ENCODE results near the gene SZT2.

Gene SZT2

GRCh38 chr1:43441166-43441893 is 51.6 kb downstream of the SZT2 start:
- Histone ChIP-seq H3K9ac (ENCODE audit: low read depth, low read length) (no peak overlapping the region), H3K4me1 (ENCODE audit: insufficient read depth, low read length) (no peaks in the 10 kb centered on the region), H3K4me2 (ENCODE audit: insufficient read depth, low read length) (no peak overlapping the region), H4K20me1 (ENCODE audit: insufficient read depth, low read length) (no peaks in the 10 kb centered on the region; the same call in 1 of the 2 replicates), H3K27ac (ENCODE audit: low read length) (no peak overlapping the region), H3K9me3 (ENCODE audit: insufficient read depth, low read length, severe bottlenecking) (no peaks in the 10 kb centered on the region), H3K36me3 (ENCODE audit: insufficient read depth, low read length) (peaks cover 91% of the 10 kb centered on the region), H3K4me3 (ENCODE audit: low read depth in 1 of 2, low read length in 2 of 2) (no peak overlapping the region), H3K79me2 (ENCODE audit: insufficient read depth, low read length) (no peaks in the 10 kb centered on the region), H3K27me3 (ENCODE audit: insufficient read depth, low read length, poor library complexity) (no peaks in the 10 kb centered on the region), H2AFZ (ENCODE audit: low read depth, low read length) (no peak overlapping the region)
- ATAC-seq (ENCODE audit: insufficient read depth, low read depth) (no peak), DNase-seq (no peak)
- no peak for TF ChIP-seq EZH2 (IDR thresholded peaks at IDR 0.05; ENCODE audit: borderline replicate concordance, low read depth, low read length, severe bottlenecking)
- TF ChIP-seq CTCF (IDR thresholded peaks at IDR 0.05; ENCODE audit: borderline replicate concordance, extremely low read depth, low read length, poor library complexity, severe bottlenecking), result no peak

- no peaks in the 10 kb centered on the region for H3K4me1 ChIP-seq (ENCODE audit: insufficient read depth, low read length)
- no peak overlapping the region for H3K27ac ChIP-seq (ENCODE audit: low read length)
- no peak for ATAC-seq (ENCODE audit: insufficient read depth, low read depth)
- no peaks in the 10 kb centered on the region; the same call in 1 of the 2 replicates for H4K20me1 ChIP-seq (ENCODE audit: insufficient read depth, low read length)
- no peak overlapping the region for H3K4me3 ChIP-seq (ENCODE audit: low read depth in 1 of 2, low read length in 2 of 2)
- no peaks in the 10 kb centered on the region for H3K27me3 ChIP-seq (ENCODE audit: insufficient read depth, low read length, poor library complexity)
- H2AFZ ChIP-seq (ENCODE audit: low read depth, low read length), result no peak overlapping the region
- H3K4me2 ChIP-seq (ENCODE audit: insufficient read depth, low read length), result no peak overlapping the region
- H3K9me3 ChIP-seq (ENCODE audit: insufficient read depth, low read length, severe bottlenecking), result no peaks in the 10 kb centered on the region
- DNase-seq, result no peak
- H3K9ac ChIP-seq (ENCODE audit: low read depth, low read length), result no peak overlapping the region
- H3K79me2 ChIP-seq (ENCODE audit: insufficient read depth, low read length), result no peaks in the 10 kb centered on the region
- peaks cover 93% of the 10 kb centered on the region for H3K36me3 ChIP-seq (ENCODE audit: insufficient read depth, low read length)
- TF ChIP-seq EZH2 (IDR thresholded peaks at IDR 0.05; ENCODE audit: borderline replicate concordance, low read depth, low read length, severe bottlenecking), result no peak
- TF ChIP-seq CTCF (IDR thresholded peaks at IDR 0.05; ENCODE audit: borderline replicate concordance, extremely low read depth, low read length, poor library complexity, severe bottlenecking), result no peak
Observed at GRCh38 chr1:43441894-43442637, 52.4 kb downstream of the SZT2 start.

GRCh38 chr1:43442756-43443155 is 53.1 kb downstream of the SZT2 start:
- H3K27me3 ChIP-seq (ENCODE audit: insufficient read depth, low read length, poor library complexity), result no peaks in the 10 kb centered on the region
- no peaks in the 10 kb centered on the region for H3K79me2 ChIP-seq (ENCODE audit: insufficient read depth, low read length)
- ATAC-seq (ENCODE audit: insufficient read depth, low read depth) (no peak), DNase-seq (no peak)
- no peaks in the 10 kb centered on the region; the same call in 1 of the 2 replicates for H4K20me1 ChIP-seq (ENCODE audit: insufficient read depth, low read length)
- TF ChIP-seq EZH2 (IDR thresholded peaks at IDR 0.05; ENCODE audit: borderline replicate concordance, low read depth, low read length, severe bottlenecking) (no peak), CTCF (IDR thresholded peaks at IDR 0.05; ENCODE audit: borderline replicate concordance, extremely low read depth, low read length, poor library complexity, severe bottlenecking) (no peak)
- no peak overlapping the region for H3K4me3 ChIP-seq (ENCODE audit: low read depth in 1 of 2, low read length in 2 of 2)
- no peaks in the 10 kb centered on the region for H3K9me3 ChIP-seq (ENCODE audit: insufficient read depth, low read length, severe bottlenecking)
- H3K4me2 ChIP-seq (ENCODE audit: insufficient read depth, low read length), result no peak overlapping the region
- H3K27ac ChIP-seq (ENCODE audit: low read length), result no peak overlapping the region
- no peaks in the 10 kb centered on the region for H3K4me1 ChIP-seq (ENCODE audit: insufficient read depth, low read length)
- H3K36me3 ChIP-seq (ENCODE audit: insufficient read depth, low read length), result peaks cover 93% of the 10 kb centered on the region
- H3K9ac ChIP-seq (ENCODE audit: low read depth, low read length), result no peak overlapping the region
- H2AFZ ChIP-seq (ENCODE audit: low read depth, low read length), result no peak overlapping the region
